ENCODE measurements around the gene CRELD2. TPM values are rescaled to one million over a fixed set of nuclear protein-coding genes. Genes with fewer than 3 reads are reported as not detected.

Gene CRELD2
- total and polyA plus RNA-seq, 2 of the 13 experiments (the other 11 are each of a cell fraction or from before 2014, with no cell fraction given), result 17.2 to 44.7 TPM

- TF ChIP-seq ZNF512B (CRISPR knock-in tag; IDR thresholded peaks at IDR 0.05; ENCODE audit: borderline replicate concordance) (no peak), FLYWCH1 (CRISPR knock-in tag; IDR thresholded peaks at IDR 0.05) (no peak), AFF4 (CRISPR knock-in tag; IDR thresholded peaks at IDR 0.05) (no peak), ZNF550 (CRISPR knock-in tag; IDR thresholded peaks at IDR 0.05; ENCODE audit: borderline replicate concordance) (no peak), ETV5 (CRISPR knock-in tag; IDR thresholded peaks at IDR 0.05; ENCODE audit: borderline replicate concordance) (0 out of 2 replicates have a peak, but pooled peaks have one; percentile 23), ZNF280D (CRISPR knock-in tag; IDR thresholded peaks at IDR 0.05) (0 out of 2 replicates have a peak, but pooled peaks have one; percentile 17), ZNF607 (CRISPR knock-in tag; IDR thresholded peaks at IDR 0.05; ENCODE audit: borderline replicate concordance) (peak; percentile 82), ZNF768 (CRISPR knock-in tag; IDR thresholded peaks at IDR 0.05) (peak; percentile 47; the same call in 1 of the 2 replicates), ZNF547 (CRISPR knock-in tag; IDR thresholded peaks at IDR 0.05) (0 out of 2 replicates have a peak, but pooled peaks have one; percentile 19), ZNF235 (CRISPR knock-in tag; IDR thresholded peaks at IDR 0.05; ENCODE audit: borderline replicate concordance) (no peak), CBX5 (CRISPR knock-in tag; IDR thresholded peaks at IDR 0.05; ENCODE audit: borderline replicate concordance) (no peak), REXO4 (CRISPR knock-in tag; IDR thresholded peaks at IDR 0.05; ENCODE audit: borderline replicate concordance) (peak; percentile 67; the same call in 1 of the 2 replicates), ZNF280B (CRISPR knock-in tag; IDR thresholded peaks at IDR 0.05; ENCODE audit: borderline replicate concordance) (no peak), ZZZ3 (CRISPR knock-in tag; IDR thresholded peaks at IDR 0.05; ENCODE audit: borderline replicate concordance) (no peak)
Measured at GRCh38 chr22:49951000-49951677, 32.7 kb downstream of the CRELD2 start (continued).

All from HepG2 (cell line).